ENCODE measurements around the gene ERGIC3. TPM values are rescaled to one million over a fixed set of nuclear protein-coding genes. Genes with fewer than 3 reads are reported as not detected.

The ERGIC3 gene
- total and polyA plus RNA-seq, 2 of the 13 experiments (the other 11 are each of a cell fraction or from before 2014, with no cell fraction given): 407 to 670 TPM

DNA sequence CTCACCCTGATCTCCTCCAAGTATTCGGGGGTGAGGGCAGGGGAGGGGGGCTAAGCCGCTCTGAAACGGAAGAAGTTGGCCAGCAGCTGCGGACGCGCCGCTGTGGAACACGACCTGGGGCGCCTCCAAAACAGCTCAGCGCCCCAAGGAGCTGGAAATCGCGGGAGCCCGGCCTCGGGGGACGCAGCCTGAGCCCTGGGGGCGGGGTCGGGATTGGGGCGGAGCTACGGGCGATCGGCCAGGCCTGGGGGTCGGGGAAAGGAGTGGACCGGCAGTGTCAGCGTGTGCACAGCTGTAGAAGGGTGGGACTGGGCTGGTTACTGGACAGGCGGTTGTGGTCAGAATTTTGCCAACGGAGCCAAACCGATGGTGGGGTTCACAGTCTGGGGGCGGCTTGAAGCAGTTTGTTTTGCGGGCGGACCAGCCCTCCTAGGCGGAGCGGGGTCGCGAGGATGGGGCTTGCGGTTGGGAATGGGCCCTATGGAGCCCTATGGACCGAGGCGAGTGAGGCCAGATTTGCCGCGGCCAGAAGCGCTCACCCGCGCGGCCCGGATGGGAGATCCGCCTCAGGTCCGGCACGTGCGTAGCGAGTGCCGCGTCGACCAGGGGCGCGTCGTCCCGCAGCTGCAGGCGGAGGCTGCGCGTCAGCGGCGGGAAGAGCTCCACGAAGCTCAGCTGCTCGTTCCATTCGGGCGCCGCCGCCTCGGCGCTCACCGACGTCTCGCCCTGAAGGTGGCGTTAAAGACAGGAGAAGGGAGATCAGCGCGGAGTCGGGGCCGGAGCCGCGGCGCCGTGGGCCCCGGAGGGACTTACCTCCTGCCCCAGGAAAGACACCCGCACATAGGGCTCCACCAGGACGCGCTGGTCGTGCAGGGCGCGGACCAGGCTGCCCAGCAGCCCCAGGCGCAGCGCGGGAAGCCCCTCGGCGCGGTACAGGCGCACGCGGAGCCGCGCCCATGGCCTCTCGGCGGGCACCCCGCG, 59.4 kb downstream of the ERGIC3 start (continued):
- TF ChIP-seq, protein P1, sequence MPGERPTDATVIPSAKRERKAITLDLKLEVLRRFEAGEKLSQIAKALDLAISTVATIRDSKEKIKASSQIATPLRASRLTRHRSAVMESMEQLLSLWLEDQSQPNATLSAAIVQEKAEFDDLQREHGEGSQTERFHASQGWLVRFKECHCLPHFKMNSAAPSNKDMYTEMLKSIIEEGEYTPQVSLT (CRISPR knock-in tag; IDR thresholded peaks at IDR 0.05; ENCODE audit: borderline replicate concordance, low read depth): no peak
- TF ChIP-seq SRSF4 (IDR thresholded peaks at IDR 0.05; ENCODE audit: low read depth, low read length, poor library complexity, severe bottlenecking): no peak
- TF ChIP-seq HNRNPK (IDR thresholded peaks at IDR 0.05; ENCODE audit: low read depth, low read length, poor library complexity, severe bottlenecking): peak; percentile 50
- TF ChIP-seq ZNF660 (CRISPR knock-in tag; IDR thresholded peaks at IDR 0.05; ENCODE audit: borderline replicate concordance, low read depth): no peak
- 0 out of 2 replicates have a peak, but pooled peaks have one; percentile 32 for TF ChIP-seq ELF3 (CRISPR knock-in tag; IDR thresholded peaks at IDR 0.05)
- 0 out of 2 replicates have a peak, but pooled peaks have one; percentile 54 for TF ChIP-seq ZNF232 (CRISPR knock-in tag; IDR thresholded peaks at IDR 0.05; ENCODE audit: borderline replicate concordance)
- no peak for TF ChIP-seq CHD2 (IDR thresholded peaks at IDR 0.05; ENCODE audit: low read depth, low read length)
- no peak for TF ChIP-seq ZNF747 (CRISPR knock-in tag; IDR thresholded peaks at IDR 0.05; ENCODE audit: borderline replicate concordance)
- TF ChIP-seq HNRNPL (IDR thresholded peaks at IDR 0.05; ENCODE audit: low read depth, low read length): no peak
- TF ChIP-seq AGO2 (optimal IDR thresholded peaks at IDR 0.05; ENCODE audit: low read depth, low read length): no peak
- TF ChIP-seq CAMTA2 (CRISPR knock-in tag; IDR thresholded peaks at IDR 0.05; ENCODE audit: borderline replicate concordance): peak; percentile 85
- TF ChIP-seq NONO (IDR thresholded peaks at IDR 0.05): no peak
- 0 out of 2 replicates have a peak, but pooled peaks have one; percentile 18 for TF ChIP-seq NONO (CRISPR knock-in tag; conservative IDR thresholded peaks at IDR 0.05)
- TF ChIP-seq TOPORS (CRISPR knock-in tag; IDR thresholded peaks at IDR 0.05): no peak
- no peak for TF ChIP-seq STAT5B (CRISPR knock-in tag; IDR thresholded peaks at IDR 0.05)
- TF ChIP-seq CBFB (CRISPR knock-in tag; IDR thresholded peaks at IDR 0.05): no peak
- no peak for TF ChIP-seq RBM39 (IDR thresholded peaks at IDR 0.05; ENCODE audit: low read depth, low read length, poor library complexity, severe bottlenecking)
- no peak for TF ChIP-seq SMARCC2 (IDR thresholded peaks at IDR 0.05)
- TF ChIP-seq, protein P2, sequence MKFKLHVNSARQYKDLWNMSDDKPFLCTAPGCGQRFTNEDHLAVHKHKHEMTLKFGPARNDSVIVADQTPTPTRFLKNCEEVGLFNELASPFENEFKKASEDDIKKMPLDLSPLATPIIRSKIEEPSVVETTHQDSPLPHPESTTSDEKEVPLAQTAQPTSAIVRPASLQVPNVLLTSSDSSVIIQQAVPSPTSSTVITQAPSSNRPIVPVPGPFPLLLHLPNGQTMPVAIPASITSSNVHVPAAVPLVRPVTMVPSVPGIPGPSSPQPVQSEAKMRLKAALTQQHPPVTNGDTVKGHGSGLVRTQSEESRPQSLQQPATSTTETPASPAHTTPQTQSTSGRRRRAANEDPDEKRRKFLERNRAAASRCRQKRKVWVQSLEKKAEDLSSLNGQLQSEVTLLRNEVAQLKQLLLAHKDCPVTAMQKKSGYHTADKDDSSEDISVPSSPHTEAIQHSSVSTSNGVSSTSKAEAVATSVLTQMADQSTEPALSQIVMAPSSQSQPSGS (CRISPR knock-in tag; IDR thresholded peaks at IDR 0.05): no peak
- TF ChIP-seq, protein P3, sequence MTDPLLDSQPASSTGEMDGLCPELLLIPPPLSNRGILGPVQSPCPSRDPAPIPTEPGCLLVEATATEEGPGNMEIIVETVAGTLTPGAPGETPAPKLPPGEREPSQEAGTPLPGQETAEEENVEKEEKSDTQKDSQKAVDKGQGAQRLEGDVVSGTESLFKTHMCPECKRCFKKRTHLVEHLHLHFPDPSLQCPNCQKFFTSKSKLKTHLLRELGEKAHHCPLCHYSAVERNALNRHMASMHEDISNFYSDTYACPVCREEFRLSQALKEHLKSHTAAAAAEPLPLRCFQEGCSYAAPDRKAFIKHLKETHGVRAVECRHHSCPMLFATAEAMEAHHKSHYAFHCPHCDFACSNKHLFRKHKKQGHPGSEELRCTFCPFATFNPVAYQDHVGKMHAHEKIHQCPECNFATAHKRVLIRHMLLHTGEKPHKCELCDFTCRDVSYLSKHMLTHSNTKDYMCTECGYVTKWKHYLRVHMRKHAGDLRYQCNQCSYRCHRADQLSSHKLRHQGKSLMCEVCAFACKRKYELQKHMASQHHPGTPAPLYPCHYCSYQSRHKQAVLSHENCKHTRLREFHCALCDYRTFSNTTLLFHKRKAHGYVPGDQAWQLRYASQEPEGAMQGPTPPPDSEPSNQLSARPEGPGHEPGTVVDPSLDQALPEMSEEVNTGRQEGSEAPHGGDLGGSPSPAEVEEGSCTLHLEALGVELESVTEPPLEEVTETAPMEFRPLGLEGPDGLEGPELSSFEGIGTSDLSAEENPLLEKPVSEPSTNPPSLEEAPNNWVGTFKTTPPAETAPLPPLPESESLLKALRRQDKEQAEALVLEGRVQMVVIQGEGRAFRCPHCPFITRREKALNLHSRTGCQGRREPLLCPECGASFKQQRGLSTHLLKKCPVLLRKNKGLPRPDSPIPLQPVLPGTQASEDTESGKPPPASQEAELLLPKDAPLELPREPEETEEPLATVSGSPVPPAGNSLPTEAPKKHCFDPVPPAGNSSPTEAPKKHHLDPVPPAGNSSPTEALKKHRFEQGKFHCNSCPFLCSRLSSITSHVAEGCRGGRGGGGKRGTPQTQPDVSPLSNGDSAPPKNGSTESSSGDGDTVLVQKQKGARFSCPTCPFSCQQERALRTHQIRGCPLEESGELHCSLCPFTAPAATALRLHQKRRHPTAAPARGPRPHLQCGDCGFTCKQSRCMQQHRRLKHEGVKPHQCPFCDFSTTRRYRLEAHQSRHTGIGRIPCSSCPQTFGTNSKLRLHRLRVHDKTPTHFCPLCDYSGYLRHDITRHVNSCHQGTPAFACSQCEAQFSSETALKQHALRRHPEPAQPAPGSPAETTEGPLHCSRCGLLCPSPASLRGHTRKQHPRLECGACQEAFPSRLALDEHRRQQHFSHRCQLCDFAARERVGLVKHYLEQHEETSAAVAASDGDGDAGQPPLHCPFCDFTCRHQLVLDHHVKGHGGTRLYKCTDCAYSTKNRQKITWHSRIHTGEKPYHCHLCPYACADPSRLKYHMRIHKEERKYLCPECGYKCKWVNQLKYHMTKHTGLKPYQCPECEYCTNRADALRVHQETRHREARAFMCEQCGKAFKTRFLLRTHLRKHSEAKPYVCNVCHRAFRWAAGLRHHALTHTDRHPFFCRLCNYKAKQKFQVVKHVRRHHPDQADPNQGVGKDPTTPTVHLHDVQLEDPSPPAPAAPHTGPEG (CRISPR knock-in tag; IDR thresholded peaks at IDR 0.05): 0 out of 2 replicates have a peak, but pooled peaks have one; percentile 67
